Suprapubic skin (tissue), 4 donors: Measurements from ENCODE around the gene DLGAP5. TPM values are rescaled to one million over a fixed set of nuclear protein-coding genes. Genes with fewer than 3 reads are reported as not detected.

Experiments used
- DNase-seq, 2 donors: peaks; one replicate each; pipeline ENCODE4 v3.0.0-alpha.2; 2019; ENCODE audit warnings: low spot score in 2 of 2
- H3K27ac ChIP-seq: fragments of 200-600 bp; sonication (generic); one replicate; pipeline ENCODE4 v1.5.1; 2019
- H3K27me3 ChIP-seq: fragments of 200-600 bp; sonication (generic); one replicate; pipeline ENCODE4 v1.5.1; 2019
- H3K36me3 ChIP-seq: fragments of 200-600 bp; sonication (generic); one replicate; pipeline ENCODE4 v1.5.1; 2019
- H3K4me1 ChIP-seq: fragments of 200-600 bp; sonication (generic); one replicate; pipeline ENCODE4 v1.5.1; 2019
- H3K4me3 ChIP-seq: fragments of 200-600 bp; sonication (generic); one replicate; pipeline ENCODE4 v1.5.1; 2019; ENCODE audit warnings: mild to moderate bottlenecking
- H3K9me3 ChIP-seq: fragments of 200-600 bp; sonication (generic); one replicate; pipeline ENCODE4 v1.5.1; 2019
- CTCF ChIP-seq, 2 donors: fragments of 200-600 bp in 1 of 2; fragments of 450-650 bp in 1 of 2; sonication (generic) in 1 of 2; IDR thresholded peaks; one replicate each; pipeline ENCODE4 v1.5.1; 2016 to 2019; ENCODE audit warnings: antibody characterized with exemption in 2 of 2, mild to moderate bottlenecking in 1 of 2, moderate library complexity in 1 of 2
- EP300 ChIP-seq: sonication (generic); formaldehyde crosslinking; IDR thresholded peaks from one replicate; pipeline ENCODE4 v1.6.1; 2017; ENCODE audit warnings: antibody characterized with exemption
- POLR2A ChIP-seq, 2 donors: fragments of 450-650 bp; IDR thresholded peaks; one replicate each; pipeline ENCODE4 v1.6.1; 2017; ENCODE audit warnings: antibody characterized with exemption in 2 of 2, mild to moderate bottlenecking in 2 of 2, moderate library complexity in 2 of 2
- POLR2AphosphoS5 ChIP-seq, 3 donors: sonication (generic); formaldehyde crosslinking; IDR thresholded peaks; one replicate each; pipeline ENCODE4 v1.6.1; 2017; ENCODE audit warnings: antibody characterized with exemption in 3 of 3
- WGBS: methylation state at CpG from one replicate; pipeline ENCODE4 v1.1.5; 2018; 5-methylcytosine and 5-hydroxymethylcytosine counted together
- total RNA-seq, 4 donors: library from RNA; depleted of rRNA; stranded (reverse); fragments of >200 nt; gene quantifications; one replicate each; pipeline ENCODE4 v1.1.0, GENCODE V29; 2016

The DLGAP5 gene
- total RNA-seq, 4 donors from 2014 or later, result 0.72 to 2.6 (median 1.9) TPM

- no peaks in the 10 kb centered on the region for H3K4me1 ChIP-seq
- H3K36me3 ChIP-seq, result no peaks in the 10 kb centered on the region
- 83% methylated on average over 2 of the region's 2 CpGs for WGBS
- no peaks in the 10 kb centered on the region for H3K9me3 ChIP-seq
- TF ChIP-seq CTCF (IDR thresholded peaks at IDR 0.05), result no peak
- TF ChIP-seq EP300, result no peak
- H3K27me3 ChIP-seq, result no peaks in the 10 kb centered on the region
- DNase-seq, result no peak
- H3K27ac ChIP-seq, result no peak overlapping the region
- H3K4me3 ChIP-seq, result no peak overlapping the region
Measured at GRCh38 chr14:55207832-55208231, 16.4 kb upstream of the DLGAP5 start.

DNA sequence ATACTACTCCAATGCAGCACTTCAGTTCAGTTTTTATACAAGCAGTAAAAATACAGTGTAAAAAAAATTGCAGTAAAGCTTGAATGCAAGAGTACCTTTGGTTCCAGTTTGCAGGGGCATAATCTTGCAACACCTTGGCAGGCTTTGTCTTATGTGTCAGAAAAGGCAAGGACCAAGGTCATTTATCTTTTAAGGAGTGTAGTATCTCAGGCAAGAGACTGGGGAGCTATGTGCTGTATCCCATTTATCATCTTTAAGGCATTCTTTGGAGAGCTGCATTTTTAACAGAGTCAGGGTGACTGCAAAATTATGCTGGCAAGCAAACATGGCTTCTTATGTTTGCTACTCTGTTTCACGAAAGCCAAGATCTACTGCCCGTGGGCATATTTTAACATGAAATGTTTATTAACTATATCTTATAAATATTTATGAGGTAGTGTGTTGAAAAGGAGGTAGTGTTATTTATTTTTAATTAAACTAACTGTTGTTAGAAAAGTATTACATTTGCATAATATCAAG is 14.8 kb upstream of the DLGAP5 start:
- no peaks in the 10 kb centered on the region for H3K36me3 ChIP-seq
- DNase-seq, result no peak
- no peak overlapping the region for H3K4me3 ChIP-seq
- TF ChIP-seq POLR2A (IDR thresholded peaks at IDR 0.05) (no peak), EP300 (no peak), POLR2AphosphoS5 (IDR thresholded peaks at IDR 0.05) (no peak), CTCF (IDR thresholded peaks at IDR 0.05) (no peak)
- no peaks in the 10 kb centered on the region for H3K27me3 ChIP-seq
- H3K9me3 ChIP-seq, result no peaks in the 10 kb centered on the region
- 35% methylated on average over 2 of the region's 2 CpGs for WGBS
- H3K27ac ChIP-seq, result no peak overlapping the region
- no peaks in the 10 kb centered on the region for H3K4me1 ChIP-seq

GRCh38 chr14:55201219-55202101 is 10.1 kb upstream of the DLGAP5 start:
- no peak for TF ChIP-seq POLR2AphosphoS5 (IDR thresholded peaks at IDR 0.05)
- TF ChIP-seq EP300, result no peak
- no peak for TF ChIP-seq CTCF (IDR thresholded peaks at IDR 0.05)
- no peak for TF ChIP-seq POLR2A (IDR thresholded peaks at IDR 0.05)
- no peaks in the 10 kb centered on the region for H3K27me3 ChIP-seq
- no peak overlapping the region for H3K27ac ChIP-seq
- H3K4me1 ChIP-seq, result no peaks in the 10 kb centered on the region
- no peaks in the 10 kb centered on the region for H3K36me3 ChIP-seq
- no peak for DNase-seq
- 94% methylated on average over 17 of the region's 17 CpGs for WGBS
- H3K9me3 ChIP-seq, result no peaks in the 10 kb centered on the region
- no peak overlapping the region for H3K4me3 ChIP-seq

GRCh38 chr14:55200651-55201050 is 9.3 kb upstream of the DLGAP5 start:
- 96% methylated on average over 3 of the region's 3 CpGs for WGBS
- Histone ChIP-seq H3K36me3 (no peaks in the 10 kb centered on the region), H3K9me3 (no peaks in the 10 kb centered on the region), H3K4me1 (no peaks in the 10 kb centered on the region), H3K4me3 (no peak overlapping the region), H3K27ac (no peak overlapping the region), H3K27me3 (no peaks in the 10 kb centered on the region)
- no peak for TF ChIP-seq POLR2AphosphoS5 (IDR thresholded peaks at IDR 0.05)
- no peak for TF ChIP-seq POLR2A (IDR thresholded peaks at IDR 0.05)
- TF ChIP-seq EP300, result no peak
- TF ChIP-seq CTCF (IDR thresholded peaks at IDR 0.05), result no peak
- DNase-seq, result no peak

GRCh38 chr14:55198749-55199148 is 7.4 kb upstream of the DLGAP5 start:
- H3K27ac ChIP-seq, result no peak overlapping the region
- 81% methylated on average over 2 of the region's 2 CpGs for WGBS
- H3K4me3 ChIP-seq, result no peak overlapping the region
- no peaks in the 10 kb centered on the region for H3K9me3 ChIP-seq
- H3K4me1 ChIP-seq, result no peaks in the 10 kb centered on the region
- no peaks in the 10 kb centered on the region for H3K36me3 ChIP-seq
- TF ChIP-seq CTCF (IDR thresholded peaks at IDR 0.05), result no peak
- no peak for TF ChIP-seq EP300
- no peak for TF ChIP-seq POLR2AphosphoS5 (IDR thresholded peaks at IDR 0.05)
- TF ChIP-seq POLR2A (IDR thresholded peaks at IDR 0.05), result no peak
- no peaks in the 10 kb centered on the region for H3K27me3 ChIP-seq
- no peak for DNase-seq
